GM12892 (cell line): ENCODE measurements around the gene C1orf210.

ENCODE experiments used
- POLR2A ChIP-seq: IDR thresholded peaks from 2 replicates; pipeline ENCODE4 v1.6.1; 2011; ENCODE audit warnings: low read depth, low read length, control low read depth
- TAF1 ChIP-seq: IDR thresholded peaks from 2 replicates; pipeline ENCODE4 v1.6.1; 2011; ENCODE audit warnings: low read depth, mild to moderate bottlenecking, control low read depth, low read length, borderline replicate concordance

DNA sequence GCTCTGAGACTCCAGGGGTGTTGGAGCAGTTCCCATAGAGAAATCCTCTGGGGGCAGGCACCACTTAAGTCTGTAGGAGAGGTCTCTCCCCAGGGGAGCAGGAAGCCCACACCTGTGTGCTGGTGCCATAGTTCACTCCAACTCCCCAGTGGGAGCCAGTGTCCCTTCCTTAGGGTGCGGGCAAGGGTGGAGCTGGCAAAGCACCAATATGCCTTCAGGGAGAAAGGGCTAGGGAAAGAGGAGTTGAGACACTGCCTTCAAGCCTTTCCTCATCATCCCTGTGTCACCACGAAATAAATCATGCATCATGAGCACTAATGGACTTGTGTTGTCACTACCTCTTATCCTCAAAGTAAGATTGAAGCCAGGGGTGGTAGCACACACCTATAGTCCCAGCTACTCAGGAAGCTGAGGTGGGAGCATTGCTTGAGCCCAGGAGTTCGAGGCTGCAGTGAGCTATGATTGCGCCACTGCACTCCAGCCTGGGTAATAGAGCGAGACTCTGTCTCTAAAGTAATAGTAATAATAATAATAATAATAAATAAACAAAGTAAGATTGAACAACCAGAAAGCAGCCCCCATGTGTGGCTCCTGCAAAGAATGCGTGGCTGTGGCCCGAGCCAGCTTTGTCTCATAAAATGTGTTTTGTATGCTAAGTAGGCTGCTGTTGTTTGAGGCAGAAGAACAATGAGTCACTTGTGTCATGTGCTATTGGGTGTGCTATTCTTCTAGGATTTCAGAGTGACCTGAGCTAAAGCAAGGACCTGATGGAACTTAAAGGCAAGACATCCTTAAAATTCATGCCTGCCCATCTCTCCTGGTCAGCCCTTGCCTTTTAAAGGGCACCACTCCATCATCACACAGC lies 8.7 kb upstream of the C1orf210 start:
- TF ChIP-seq POLR2A (no peak), TAF1 (no peak)
